Hematopoietic multipotent progenitor cell treated with erythropoietin and hydrocortisone succinate and interleukin-3 and kit ligand, for 15 days (in vitro differentiated cells): ENCODE results near the gene AUP1.

Experiments used
- DNase-seq: peaks from one replicate; pipeline ENCODE4 v3.0.0-alpha.2; 2015; ENCODE audit warnings: low spot score

Gene AUP1

DNA sequence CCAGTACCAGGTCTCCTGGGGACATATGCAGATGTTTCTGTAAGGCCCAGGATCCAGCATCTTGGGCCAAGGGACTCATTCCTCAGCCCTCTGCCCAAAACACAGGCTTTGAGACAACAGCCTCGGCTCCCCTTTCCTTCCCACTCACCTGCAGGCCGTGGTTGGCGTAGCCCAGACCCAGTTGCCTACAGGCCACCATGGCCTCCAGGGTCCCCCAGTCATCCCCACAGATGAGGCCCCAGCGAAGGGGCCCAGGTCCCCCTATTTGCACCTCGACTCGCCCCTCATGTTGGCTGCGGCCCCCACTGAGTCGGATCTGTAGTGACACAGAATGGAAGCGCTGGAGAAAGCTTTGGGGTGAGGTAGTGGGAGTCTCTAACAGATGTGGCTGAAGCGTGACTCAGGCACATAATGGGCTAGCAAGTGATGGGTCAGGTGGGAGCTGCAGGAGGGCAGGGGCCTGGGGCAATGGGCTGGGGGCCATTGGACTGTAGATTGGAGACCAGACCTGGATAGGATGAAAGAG, 6.0 kb upstream of the AUP1 start:
- DNase-seq = no peak

DNA sequence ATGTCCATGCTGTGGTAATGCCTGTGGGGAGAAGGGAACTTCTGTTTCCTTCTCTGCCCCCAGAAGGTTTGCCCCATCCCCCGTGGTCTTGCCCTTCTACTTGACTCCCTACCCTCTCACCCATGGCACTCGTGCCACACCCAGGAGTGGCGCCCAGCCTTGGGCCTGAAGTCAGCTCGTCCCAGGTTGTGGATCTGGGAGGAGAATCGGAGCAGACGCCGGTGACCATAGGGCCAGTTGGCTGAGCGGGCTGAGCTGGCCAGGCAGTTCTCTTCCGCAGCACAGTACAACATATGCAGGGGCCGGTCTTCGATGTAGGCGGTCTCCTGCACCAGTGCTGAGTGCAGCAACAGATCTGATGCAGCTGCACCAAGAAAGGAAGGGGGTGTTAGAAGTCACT, 4.9 kb upstream of the AUP1 start:
- DNase-seq = no peak

DNA sequence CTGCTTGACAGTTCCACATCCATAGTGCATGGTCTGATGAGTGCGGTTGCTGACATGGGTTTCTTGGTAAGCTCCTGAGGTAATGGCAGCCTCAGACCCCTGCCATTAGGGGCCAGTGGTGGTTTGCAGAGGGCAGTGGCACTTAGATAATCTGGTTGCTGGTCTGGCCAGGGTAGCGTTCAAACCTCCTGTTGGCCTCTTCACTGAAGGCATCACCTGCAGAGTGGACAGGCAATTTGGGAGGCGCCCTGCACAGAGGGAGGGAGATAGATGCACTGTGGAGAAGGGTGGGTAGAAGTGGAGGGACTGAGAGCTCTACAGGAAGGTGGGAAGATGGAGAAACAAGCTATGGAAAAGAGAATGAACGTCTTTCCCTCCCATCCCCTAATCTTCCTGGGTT, 4.0 kb upstream of the AUP1 start:
- no peak for DNase-seq

DNA sequence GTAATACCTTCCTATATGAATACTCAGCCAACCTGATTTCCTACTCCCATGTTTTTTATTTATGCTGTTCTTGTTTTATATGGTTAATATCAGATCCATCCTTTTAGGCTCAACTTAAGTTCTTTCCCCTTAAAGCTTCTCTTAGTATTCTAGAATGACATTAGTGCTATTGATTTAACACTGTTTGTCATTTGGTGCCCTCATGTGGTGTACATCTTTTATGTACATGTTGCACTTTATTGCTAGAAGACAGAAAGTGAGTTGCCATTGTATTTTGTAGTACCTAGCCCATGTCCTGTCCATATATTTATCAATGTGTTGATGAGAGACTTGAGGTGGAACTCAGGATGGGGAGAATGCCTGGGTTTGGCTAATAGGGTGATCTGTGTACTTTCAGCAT, 2.7 kb upstream of the AUP1 start:
- peak; percentile 75 for DNase-seq

DNA sequence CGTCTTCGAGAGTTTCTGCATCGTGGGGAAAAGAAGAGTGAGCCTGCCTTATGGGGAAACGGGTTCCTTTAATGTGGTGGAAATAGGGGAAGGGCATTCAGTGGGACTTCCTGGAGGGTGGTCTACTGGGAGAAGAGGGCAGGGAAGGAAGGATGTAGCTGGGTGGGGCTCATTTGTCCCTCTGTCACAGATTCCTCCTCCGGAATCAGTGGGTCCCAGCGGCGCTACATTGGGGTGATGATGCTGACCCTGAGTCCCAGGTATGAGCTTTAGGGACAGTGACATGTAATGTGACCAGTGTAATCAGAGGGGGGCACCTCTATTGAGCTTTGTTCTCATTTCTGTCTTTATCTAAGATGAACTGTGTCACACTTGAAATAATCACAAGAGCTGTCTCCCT, 2.2 kb upstream of the AUP1 start:
- DNase-seq = no peak

DNA sequence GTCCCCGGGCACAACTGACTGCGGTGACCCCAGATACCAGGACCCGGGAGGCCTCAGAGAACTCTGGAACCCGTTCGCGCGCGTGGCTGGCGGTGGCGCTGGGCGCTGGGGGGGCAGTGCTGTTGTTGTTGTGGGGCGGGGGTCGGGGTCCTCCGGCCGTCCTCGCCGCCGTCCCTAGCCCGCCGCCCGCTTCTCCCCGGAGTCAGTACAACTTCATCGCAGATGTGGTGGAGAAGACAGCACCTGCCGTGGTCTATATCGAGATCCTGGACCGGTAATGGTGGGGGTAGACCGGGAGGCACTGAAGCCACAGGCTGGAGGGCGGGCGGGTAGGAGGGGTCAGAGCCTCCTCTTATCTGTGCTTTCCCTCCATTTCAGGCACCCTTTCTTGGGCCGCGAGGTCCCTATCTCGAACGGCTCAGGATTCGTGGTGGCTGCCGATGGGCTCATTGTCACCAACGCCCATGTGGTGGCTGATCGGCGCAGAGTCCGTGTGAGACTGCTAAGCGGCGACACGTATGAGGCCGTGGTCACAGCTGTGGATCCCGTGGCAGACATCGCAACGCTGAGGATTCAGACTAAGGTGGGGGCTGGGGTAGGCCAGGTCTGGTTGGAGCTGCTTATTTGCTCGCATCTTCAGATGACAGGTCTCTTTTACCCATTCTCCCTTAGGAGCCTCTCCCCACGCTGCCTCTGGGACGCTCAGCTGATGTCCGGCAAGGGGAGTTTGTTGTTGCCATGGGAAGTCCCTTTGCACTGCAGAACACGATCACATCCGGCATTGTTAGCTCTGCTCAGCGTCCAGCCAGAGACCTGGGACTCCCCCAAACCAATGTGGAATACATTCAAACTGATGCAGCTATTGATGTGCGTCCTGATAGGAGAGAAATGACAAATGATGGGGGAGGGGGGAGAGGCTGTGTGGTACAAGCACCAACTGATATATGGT, 1.0 kb upstream of the AUP1 start:
- DNase-seq = peak; percentile 94

DNA sequence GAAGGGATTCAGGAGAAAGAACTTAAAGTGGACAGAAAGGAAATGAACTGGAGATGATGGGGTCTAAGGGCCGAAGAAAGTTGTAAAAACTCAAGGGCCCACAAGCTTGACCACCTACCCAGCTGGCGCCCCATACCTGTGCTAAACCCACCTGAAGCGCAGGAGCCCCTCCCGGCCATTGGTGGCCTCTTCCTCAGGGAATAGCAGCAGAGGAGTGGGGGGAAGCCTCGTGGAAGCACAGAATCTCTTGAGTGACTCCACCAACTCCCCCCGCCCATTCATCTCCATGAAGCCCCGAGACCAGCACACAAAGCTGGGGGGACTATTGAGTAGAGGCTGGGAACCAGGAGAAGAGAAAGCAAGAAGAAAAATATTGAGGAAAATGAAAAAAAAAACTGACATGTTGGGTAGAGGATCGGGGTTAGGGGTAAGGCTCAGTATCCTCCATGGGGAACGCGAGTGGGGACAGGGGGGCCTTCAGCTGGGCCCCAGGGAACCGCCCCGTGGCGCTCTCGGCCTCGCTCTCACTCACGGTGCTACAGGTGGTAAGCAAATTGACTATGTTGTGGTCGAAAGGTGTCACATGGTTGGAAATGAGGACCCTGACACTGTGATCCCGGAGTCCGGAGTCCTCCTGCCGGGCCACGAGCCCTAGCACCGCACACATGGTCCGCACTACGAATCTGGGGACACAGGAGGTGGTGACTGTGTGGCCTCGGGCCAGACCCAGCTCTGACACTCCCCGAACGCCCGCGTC, 728 bp downstream of the AUP1 start:
- no peak for DNase-seq

DNA sequence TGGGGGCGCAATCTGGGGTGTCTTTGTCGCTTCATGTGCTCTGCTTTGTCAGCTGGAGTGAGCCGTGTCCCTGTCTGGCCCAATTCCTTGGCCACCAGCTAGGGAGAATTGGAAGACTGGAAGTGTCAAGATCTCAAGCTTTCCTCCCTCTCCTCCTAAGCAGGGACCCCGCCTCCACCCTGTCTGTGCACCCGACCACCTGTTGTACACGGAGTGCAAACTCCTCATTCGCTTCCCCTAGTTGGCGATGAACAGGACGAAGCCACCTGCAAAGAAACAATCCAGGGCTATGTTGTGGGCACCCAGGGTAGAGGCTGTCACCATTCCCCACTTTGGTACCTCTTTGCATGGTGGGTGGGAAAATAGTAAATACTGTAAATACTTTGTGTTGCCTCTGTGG, 1.8 kb downstream of the AUP1 start:
- DNase-seq = no peak

DNA sequence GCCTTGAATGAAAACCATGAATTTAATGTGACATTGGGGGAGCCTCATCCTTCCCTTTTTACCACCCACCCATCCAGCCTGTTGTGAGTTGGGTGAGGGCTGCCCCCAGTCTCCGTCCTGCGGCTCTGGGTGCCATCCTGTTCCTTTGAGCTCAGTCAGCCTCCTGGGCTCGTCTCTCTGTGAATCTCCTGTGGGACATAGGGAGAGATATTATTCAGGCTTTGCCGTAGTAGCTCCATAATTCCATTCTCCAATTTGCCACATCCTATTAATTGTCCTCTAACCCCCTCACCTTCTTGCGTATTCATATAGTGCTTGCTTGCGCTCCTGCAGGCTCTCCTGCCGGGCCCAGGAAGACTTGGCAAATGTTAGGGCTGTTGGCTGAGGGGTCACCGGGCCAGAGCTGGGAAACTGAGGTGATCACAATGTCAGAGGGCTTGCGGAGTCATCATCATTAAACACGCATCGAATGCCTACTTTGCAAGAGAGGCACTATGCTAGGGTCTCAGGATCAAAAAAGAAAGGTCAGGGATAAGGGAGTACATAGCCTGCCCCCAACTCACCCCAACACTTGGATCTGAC, 2.8 kb downstream of the AUP1 start:
- DNase-seq = no peak

DNA sequence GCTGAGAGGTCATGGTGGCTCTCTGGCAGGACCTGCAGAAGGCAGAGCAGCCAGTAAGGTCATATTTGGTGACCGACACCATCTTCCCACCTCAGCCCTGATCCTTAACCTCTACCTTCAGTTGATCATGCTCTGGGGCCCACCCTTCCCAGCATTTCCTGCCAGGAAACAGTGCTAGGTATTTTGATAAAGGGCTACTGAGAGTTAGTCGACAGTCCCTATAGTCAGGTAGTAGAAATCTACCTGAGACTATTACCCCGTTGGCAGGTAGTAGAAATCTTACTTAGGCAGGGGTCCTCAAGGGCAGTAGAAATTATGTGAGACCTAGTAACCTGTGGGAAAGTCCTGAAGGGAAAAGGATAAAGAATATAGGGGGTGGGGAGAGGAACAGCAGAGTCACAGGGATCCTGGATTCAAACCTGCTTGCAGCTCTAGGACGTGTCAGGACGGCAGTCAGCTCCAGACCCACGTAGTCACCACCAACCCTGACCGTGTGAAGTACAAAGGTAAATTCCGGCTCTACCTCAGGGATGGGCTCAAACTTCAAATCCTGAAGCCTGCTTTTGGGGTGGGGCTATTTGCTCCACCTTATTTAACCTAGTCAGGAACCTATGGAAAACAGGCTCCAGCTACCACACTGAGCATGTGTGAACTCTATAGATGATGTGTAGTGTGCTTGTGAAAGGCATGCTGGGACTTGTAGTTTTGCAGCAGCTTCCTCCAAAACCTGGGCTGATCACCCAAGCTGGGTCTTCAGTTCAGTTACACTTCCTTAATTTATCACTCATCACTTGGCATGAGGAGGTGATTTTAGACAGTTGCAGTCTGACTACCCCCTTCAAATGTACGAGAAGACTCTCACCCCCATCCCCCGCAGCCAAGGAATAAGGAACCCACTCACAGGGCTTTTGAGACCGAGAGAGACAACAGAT, 3.5 kb downstream of the AUP1 start, which contains the start of gene DQX1:
TSS of gene DQX1 (minus strand) at position 515 of the 932 bp plus-strand sequence. CDS start at position 13, 502 bp downstream.
- DNase-seq = peak; percentile 39

DNA sequence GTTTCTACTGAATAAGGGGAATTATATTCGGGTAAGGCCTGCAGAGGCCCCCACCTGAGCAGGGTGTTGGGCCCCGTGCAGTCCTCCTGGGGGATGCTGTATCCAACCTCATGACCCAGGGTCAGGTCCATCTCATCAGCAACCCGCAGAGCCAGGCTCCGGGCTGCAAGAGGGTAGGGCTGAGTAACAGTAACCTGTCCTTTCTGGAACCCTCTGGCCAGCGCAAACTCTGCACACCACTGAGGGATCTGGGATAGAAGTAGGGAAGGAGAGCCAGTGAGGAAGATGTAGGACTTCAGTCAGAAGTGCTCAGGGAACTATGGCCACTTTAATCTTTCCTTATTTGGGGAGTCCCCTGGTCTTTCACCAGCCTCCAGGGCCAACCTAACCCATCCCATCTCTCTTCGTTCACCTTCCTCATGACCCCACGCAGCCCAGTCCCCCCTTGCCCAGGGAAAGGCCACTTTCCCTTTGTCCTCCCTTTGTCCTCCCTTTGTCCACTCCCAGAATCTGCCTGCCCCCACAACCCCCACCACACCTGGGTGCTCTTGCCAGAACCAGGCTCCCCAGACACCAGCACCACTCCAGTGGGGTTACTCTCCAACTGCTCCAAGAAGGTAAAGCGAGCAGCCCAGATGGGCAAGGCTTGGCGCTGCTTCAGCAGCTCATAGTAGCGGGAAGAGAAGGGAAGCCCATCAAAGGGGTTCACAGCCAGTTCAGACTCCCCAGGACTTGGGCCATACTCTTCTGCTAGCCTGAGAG, 4.4 kb downstream of the AUP1 start:
- DNase-seq = no peak

DNA sequence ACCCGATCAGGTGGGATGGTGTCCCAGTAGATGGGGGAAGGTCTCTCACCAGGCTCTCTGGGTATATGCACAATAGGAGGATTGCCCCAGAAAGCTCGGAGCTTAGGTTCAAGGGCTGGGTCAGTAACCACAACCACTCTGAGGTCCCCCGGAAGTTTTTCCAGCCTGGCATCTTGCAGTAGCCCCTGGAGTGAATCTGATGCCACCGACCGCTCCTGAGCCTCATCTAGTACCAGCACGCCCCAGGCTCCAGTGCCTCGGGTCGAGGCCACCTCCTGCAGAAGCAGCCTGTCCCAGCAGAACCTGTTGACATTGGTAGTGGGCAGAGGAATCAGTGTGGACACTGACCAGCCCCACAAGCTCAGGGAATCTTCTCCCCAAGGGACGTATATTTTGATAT, 5.5 kb downstream of the AUP1 start:
- no peak for DNase-seq

DNA sequence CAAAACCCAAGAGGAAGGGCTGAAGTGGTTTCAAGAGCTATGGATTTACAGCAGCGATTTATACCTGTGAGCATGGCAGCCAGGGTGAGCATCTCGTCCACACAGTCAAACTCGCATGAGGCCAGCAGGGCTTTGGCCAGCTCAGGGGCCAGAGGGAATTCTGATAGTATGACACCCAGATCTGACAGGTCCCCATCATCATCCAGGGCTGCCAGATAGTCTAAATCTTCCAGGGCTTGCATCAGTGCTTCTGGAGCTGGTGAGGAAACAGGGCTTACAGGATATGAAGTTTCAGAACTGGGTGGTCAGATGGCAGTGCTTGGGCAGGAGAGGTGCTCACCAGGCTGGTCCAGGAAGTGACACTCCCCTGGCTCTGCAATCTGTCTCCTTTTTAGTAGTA, 7.0 kb downstream of the AUP1 start:
- no peak for DNase-seq

DNA sequence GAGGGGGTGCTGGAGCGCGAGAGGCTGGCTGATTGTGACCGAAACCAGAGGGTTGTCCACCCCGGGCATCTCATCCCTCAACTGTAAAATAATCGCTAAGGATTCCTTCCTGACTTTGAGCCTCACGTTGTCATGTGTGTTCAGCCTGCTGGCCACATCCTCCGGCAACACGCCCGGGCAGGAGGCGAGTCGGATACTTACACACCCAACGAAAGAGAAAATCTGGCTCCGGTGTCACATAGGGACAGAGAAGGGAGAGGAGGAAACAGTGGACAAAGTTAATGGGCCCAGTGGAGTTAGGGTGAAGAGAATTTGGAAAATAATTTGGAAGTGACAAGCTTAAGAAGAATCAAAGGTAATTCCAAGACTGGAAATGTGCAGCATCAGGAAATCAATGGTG, 12.9 kb downstream of the AUP1 start:
- DNase-seq = no peak

DNA sequence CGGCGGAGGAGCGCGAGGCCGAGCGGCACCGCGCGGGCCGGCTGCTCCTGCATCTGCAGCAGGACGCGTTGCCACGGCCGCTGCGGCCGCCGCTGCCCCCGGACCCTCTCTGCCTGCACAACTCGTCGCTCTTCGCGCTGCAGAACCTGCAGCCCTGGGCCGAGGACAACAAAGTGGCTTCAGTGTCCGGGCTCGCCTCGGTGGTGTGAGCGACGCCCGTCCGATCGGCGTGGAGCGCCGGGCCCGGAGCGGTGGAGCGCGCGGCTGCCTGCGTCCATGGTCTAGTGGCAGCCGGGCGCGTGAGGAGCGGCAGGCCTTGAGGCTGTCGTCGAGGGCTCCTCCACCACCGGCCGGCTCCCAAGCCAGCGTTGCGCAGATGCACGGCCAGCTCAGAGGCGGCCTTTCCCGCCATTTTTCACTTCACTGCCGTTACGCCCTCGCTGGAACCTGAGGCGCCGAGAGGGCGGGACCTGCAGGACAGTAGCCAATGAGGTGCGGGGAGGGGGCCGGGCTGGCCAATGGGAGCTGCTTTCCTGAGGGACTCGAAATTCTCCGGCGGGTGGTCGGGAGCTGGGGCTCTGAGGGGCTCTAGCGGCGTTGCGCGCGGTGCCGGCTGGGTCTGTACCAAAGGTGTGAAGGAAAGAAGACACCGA, 13.4 kb downstream of the AUP1 start:
- DNase-seq = peak; percentile 76

DNA sequence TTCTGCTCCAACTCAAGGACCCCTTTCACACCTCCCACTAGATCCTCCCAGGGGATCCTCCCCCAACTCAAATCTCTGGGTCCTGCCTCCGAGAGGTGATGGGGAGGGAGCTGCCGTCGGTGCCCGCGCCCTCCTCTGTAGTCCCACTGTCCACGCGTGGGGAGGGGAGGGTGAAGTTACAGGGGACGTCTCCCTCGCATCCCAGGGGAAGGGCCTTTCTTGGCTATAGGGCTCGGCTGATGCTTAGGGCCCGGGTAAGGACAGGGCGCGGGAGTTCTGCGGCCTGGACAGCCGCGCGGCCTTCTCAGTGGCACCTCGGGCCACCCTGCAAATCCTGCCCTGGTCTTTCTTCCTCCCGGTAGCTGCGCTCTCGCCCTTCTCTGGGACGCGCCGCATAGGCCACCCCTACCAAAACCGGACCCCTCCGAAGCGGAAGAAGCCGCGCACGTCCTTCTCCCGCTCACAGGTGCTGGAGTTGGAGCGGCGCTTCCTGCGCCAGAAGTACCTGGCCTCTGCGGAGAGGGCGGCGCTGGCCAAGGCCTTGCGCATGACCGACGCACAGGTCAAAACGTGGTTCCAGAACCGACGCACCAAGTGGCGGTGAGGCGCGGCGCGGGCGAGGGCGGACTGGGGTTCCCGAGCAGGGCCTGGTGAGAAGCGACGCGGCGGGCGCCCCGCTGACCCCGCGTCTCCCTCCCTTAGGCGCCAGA, 14.1 kb downstream of the AUP1 start:
- no peak for DNase-seq

DNA sequence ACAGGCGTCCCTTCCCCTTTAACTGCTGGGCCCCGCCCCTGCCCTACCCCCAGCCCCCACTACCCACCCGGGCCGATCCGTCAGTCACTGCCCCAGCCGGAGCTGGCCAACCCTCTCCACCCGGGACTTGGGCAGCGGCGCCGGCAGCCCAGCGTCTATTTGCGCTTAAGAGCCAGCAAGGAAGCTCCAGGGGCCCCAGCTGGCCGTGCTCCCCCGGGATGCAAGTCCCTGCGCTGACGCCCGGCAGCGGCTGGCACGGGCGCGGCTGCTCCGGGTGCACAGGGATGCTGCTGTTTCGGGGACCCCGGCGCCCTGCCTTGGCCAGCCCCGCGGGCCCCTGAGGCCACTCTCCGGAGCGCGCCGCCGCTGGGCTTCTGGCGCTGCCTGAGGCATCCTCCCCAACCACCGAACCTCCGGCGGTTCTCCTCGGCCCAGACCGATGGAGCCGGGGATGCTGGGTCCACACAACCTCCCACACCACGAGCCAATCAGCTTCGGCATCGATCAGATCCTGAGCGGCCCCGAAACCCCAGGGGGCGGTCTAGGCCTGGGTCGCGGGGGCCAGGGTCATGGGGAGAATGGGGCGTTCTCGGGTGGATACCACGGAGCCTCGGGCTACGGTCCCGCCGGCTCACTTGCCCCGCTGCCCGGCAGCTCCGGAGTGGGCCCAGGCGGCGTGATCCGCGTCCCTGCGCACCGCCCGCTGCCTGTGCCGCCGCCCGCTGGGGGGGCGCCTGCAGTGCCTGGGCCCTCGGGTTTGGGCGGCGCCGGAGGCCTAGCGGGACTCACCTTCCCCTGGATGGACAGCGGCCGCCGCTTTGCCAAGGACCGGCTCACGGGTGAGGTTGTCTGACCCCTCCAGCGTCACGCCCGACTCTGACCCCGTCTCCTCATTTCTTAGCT, 14.9 kb downstream of the AUP1 start, which contains the start of gene TLX2:
TSS of gene TLX2 (plus strand) at position 83 of the 903 bp plus-strand sequence. CDS start at position 440, 357 bp downstream.
- no peak for DNase-seq
